Testis (tissue), 3 donors: ENCODE measurements around the gene DOCK9. TPM values are rescaled to one million over a fixed set of nuclear protein-coding genes. Genes with fewer than 3 reads are reported as not detected.

Source experiments
- DNase-seq: peaks from one replicate; pipeline ENCODE4 v3.0.0-alpha.2; 2019
- H3K27ac ChIP-seq, 2 donors: fragments of 200-600 bp; sonication (generic); one replicate each; pipeline ENCODE4 v1.5.1; 2019
- H3K27me3 ChIP-seq: fragments of 200-600 bp; sonication (generic); one replicate; pipeline ENCODE4 v1.5.1; 2019
- H3K36me3 ChIP-seq: fragments of 200-600 bp; sonication (generic); one replicate; pipeline ENCODE4 v1.5.1; 2017; ENCODE audit warnings: low read depth; ENCODE audit errors: missing control alignments
- H3K4me1 ChIP-seq: fragments of 200-600 bp; sonication (generic); one replicate; pipeline ENCODE4 v1.5.1; 2019
- H3K4me3 ChIP-seq, 2 donors: fragments of 200-600 bp; sonication (generic); one replicate each; pipeline ENCODE4 v1.5.1; 2017 to 2019
- H3K9me3 ChIP-seq: fragments of 200-600 bp; sonication (generic); one replicate; pipeline ENCODE4 v1.5.1; 2017
- CTCF ChIP-seq, 3 experiments: fragments of 450-650 bp in 2 of 3; fragments of 200-600 bp in 1 of 3; sonication (generic) in 1 of 3; IDR thresholded peaks; one replicate each; pipeline ENCODE4 v1.5.1; 2016 to 2019; ENCODE audit warnings: antibody characterized with exemption in 3 of 3, mild to moderate bottlenecking in 2 of 3, moderate library complexity in 1 of 3
- POLR2A ChIP-seq: fragments of 450-650 bp; IDR thresholded peaks from one replicate; pipeline ENCODE4 v1.6.1; 2017; ENCODE audit warnings: antibody characterized with exemption, mild to moderate bottlenecking, moderate library complexity
- WGBS, 2 donors: methylation state at CpG; one replicate each; pipeline ENCODE4 v1.1.5; 2018; 5-methylcytosine and 5-hydroxymethylcytosine counted together
- intact Hi-C: fragments of 100-400 bp; cut with DNase I; formaldehyde crosslinking; loops from one replicate; pipeline ENCODE4 v1.15.1; 2023; ENCODE audit warnings: low total_unique reads
- polyA plus RNA-seq: library from polyadenylated mRNA; stranded (reverse); fragments of 350-450 nt; fragmentation: Illumina TruSeq; extraction: RNeasy Lipid Tissue Mini Kit (QIAGEN cat#74804); gene quantifications from one replicate; pipeline ENCODE4 v1.2.3, GENCODE V29; 2014; ENCODE audit warnings: low read depth, low replicate concordance; ENCODE audit not compliant: insufficient read depth
- total RNA-seq, 2 donors: library from RNA; depleted of rRNA; stranded (reverse); fragments of >200 nt; gene quantifications; one replicate each; pipeline ENCODE4 v1.2.3, GENCODE V29; 2016

Gene DOCK9
- total and polyA plus RNA-seq, 3 donors from 2014 or later, result 48.0 to 74.9 (median 63.4) TPM

- no peak overlapping the region for H3K27ac ChIP-seq
Measured at GRCh38 chr13:98858191-98858590, 119.7 kb downstream of the DOCK9 start.

DNA sequence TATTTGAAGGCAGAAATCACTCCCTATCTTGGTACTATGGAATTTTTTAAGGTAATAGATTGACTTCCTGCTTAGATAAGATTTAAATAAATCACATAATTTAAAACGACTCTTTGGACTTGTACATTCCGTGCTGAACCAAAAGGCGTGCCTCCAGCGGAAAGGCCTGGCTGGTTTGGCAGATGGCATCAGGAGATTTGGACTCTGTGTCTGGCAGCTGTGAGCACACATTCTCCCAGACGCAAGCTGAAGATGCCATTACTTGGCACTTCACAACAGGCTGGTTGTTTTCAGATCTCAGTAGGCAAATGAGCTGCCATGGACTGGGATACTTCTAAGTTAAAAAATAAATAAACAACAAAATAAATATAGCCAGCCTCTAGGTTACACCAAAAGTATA, 120.9 kb downstream of the DOCK9 start:
- intact Hi-C loops, result no loop called here
- WGBS, 2 donors, result 75 to 78% methylated on average over 5 of the region's 5 CpGs
- no peaks in the 10 kb centered on the region for H3K9me3 ChIP-seq
- H3K36me3 ChIP-seq, result no peaks in the 10 kb centered on the region
- no peaks in the 10 kb centered on the region for H3K4me1 ChIP-seq
- H3K27ac ChIP-seq, result no peak overlapping the region
- no peak overlapping the region for H3K4me3 ChIP-seq
- H3K27me3 ChIP-seq, result no peaks in the 10 kb centered on the region
- DNase-seq, result no peak
- no peak for TF ChIP-seq CTCF (IDR thresholded peaks at IDR 0.05)
- TF ChIP-seq POLR2A, result no peak

More at GRCh38 chr13:98858191-98858590, 119.7 kb downstream of the DOCK9 start:
- TF ChIP-seq CTCF (IDR thresholded peaks at IDR 0.05) (no peak), POLR2A (no peak)
- WGBS, 2 donors, result 88 to 91% methylated on average over 4 of the region's 4 CpGs
- H3K4me1 ChIP-seq, result no peaks in the 10 kb centered on the region
- intact Hi-C loops, result no loop called here
- no peaks in the 10 kb centered on the region for H3K27me3 ChIP-seq
- no peaks in the 10 kb centered on the region for H3K36me3 ChIP-seq
- no peaks in the 10 kb centered on the region for H3K9me3 ChIP-seq
- DNase-seq, result no peak
- H3K4me3 ChIP-seq, result no peak overlapping the region

- Histone ChIP-seq H3K9me3 (no peaks in the 10 kb centered on the region), H3K4me1 (no peaks in the 10 kb centered on the region), H3K27me3 (no peaks in the 10 kb centered on the region), H3K4me3 (no peak overlapping the region), H3K27ac (no peak overlapping the region), H3K36me3 (no peaks in the 10 kb centered on the region)
- TF ChIP-seq POLR2A (no peak), CTCF (IDR thresholded peaks at IDR 0.05) (no peak)
- 91 to 92% methylated on average over 6 of the region's 6 CpGs for WGBS, 2 donors
- intact Hi-C loops, result no loop called here
- no peak for DNase-seq
Measured at GRCh38 chr13:98854448-98854847, 123.4 kb downstream of the DOCK9 start.

GRCh38 chr13:98853771-98854221, 124.1 kb downstream of the DOCK9 start:
- H3K27me3 ChIP-seq, result no peaks in the 10 kb centered on the region
- H3K9me3 ChIP-seq, result no peaks in the 10 kb centered on the region
- H3K4me3 ChIP-seq, result no peak overlapping the region
- DNase-seq, result no peak
- no peaks in the 10 kb centered on the region for H3K36me3 ChIP-seq
- intact Hi-C loops, result no loop called here
- H3K27ac ChIP-seq, result no peak overlapping the region
- no peak for TF ChIP-seq CTCF (IDR thresholded peaks at IDR 0.05)
- TF ChIP-seq POLR2A, result no peak
- H3K4me1 ChIP-seq, result no peaks in the 10 kb centered on the region
- WGBS, 2 donors, result 89 to 90% methylated on average over 6 of the region's 6 CpGs

- no peak for DNase-seq
- 98 to 99% methylated on average over 6 of the region's 6 CpGs for WGBS, 2 donors
- Histone ChIP-seq H3K4me1 (no peaks in the 10 kb centered on the region), H3K4me3 (no peak overlapping the region), H3K27me3 (no peaks in the 10 kb centered on the region), H3K27ac (no peak overlapping the region), H3K9me3 (no peaks in the 10 kb centered on the region), H3K36me3 (no peaks in the 10 kb centered on the region)
- intact Hi-C loops, result no loop called here
- no peak for TF ChIP-seq POLR2A
- TF ChIP-seq CTCF (IDR thresholded peaks at IDR 0.05), result no peak
Measured at GRCh38 chr13:98851276-98851675, 126.6 kb downstream of the DOCK9 start.
